ENCODE results near the gene PPIL3.
"Not testable (repeated sequence)": the region's sequence is repeated elsewhere in the genome, so short reads cannot be mapped to it uniquely, and the experiment has no call there.

The PPIL3 gene

GRCh38 chr2:200888704-200889625, at the start of gene PPIL3, which contains the start of gene NIF3L1:
Gene PPIL3, minus strand, starts transcription at chr2:200889077. Its CDS starts 1,462 bp downstream, at chr2:200887615.
Gene NIF3L1, plus strand, starts transcription at chr2:200889371. Its CDS starts 2,573 bp downstream, at chr2:200891944.
- DNase-seq (ENCODE audit: low read depth in 2 of 2): peak; percentile 95

GRCh38 chr2:200930947-200931626, 42.2 kb upstream of the PPIL3 start:
- no peak for DNase-seq (ENCODE audit: low read depth in 2 of 2)

- no peak for DNase-seq (ENCODE audit: low read depth in 2 of 2)
These were observed 40.7 kb upstream of the PPIL3 start for GRCh38 chr2:200929334-200930249.

- no peak for DNase-seq (ENCODE audit: low read depth in 2 of 2)
These were observed 33.6 kb upstream of the PPIL3 start for GRCh38 chr2:200922439-200922838.

GRCh38 chr2:200913654-200914053, 24.8 kb upstream of the PPIL3 start:
- no peak for DNase-seq (ENCODE audit: low read depth in 2 of 2)

- DNase-seq (ENCODE audit: low read depth in 2 of 2): no peak
These were observed 21.1 kb upstream of the PPIL3 start for GRCh38 chr2:200909958-200910357.

GRCh38 chr2:200905618-200906296, 16.9 kb upstream of the PPIL3 start:
- no peak for DNase-seq (ENCODE audit: low read depth in 2 of 2)

- peak; percentile 59 to 60 for DNase-seq (ENCODE audit: low read depth in 2 of 2)
These were observed 12.7 kb upstream of the PPIL3 start for GRCh38 chr2:200901459-200902072.

- DNase-seq (ENCODE audit: low read depth in 2 of 2): no peak
These were observed 10.6 kb upstream of the PPIL3 start for GRCh38 chr2:200899482-200899881.

- DNase-seq (ENCODE audit: low read depth in 2 of 2): not testable (repeated sequence)
These were observed 7.1 kb downstream of the PPIL3 start for GRCh38 chr2:200881715-200882249.

GRCh38 chr2:200878289-200878880, 10.5 kb downstream of the PPIL3 start:
- no peak for DNase-seq (ENCODE audit: low read depth in 2 of 2)

GRCh38 chr2:200877443-200877842, 11.4 kb downstream of the PPIL3 start:
- no peak for DNase-seq (ENCODE audit: low read depth in 2 of 2)

GRCh38 chr2:200873560-200873959, 15.3 kb downstream of the PPIL3 start:
- DNase-seq (ENCODE audit: low read depth in 2 of 2): no peak

GRCh38 chr2:200871151-200871550, 17.7 kb downstream of the PPIL3 start:
- no peak for DNase-seq (ENCODE audit: low read depth in 2 of 2)

- DNase-seq (ENCODE audit: low read depth in 2 of 2): no peak
These were observed 19.9 kb downstream of the PPIL3 start for GRCh38 chr2:200869014-200869413.

GRCh38 chr2:200864176-200865034, 24.5 kb downstream of the PPIL3 start, which contains the start of gene CLK1:
Gene CLK1, minus strand, starts transcription at chr2:200864658. Its CDS starts 2,796 bp downstream, at chr2:200861862.
- DNase-seq (ENCODE audit: low read depth in 2 of 2): peak; percentile 94 to 96

- no peak for DNase-seq (ENCODE audit: low read depth in 2 of 2)
These were observed 25.1 kb downstream of the PPIL3 start for GRCh38 chr2:200863782-200864175.

GRCh38 chr2:200862532-200863000, 26.3 kb downstream of the PPIL3 start:
- DNase-seq (ENCODE audit: low read depth in 2 of 2): peak; percentile 34 to 55
